Vagina (tissue), 2 donors: ENCODE results near the gene CCDC40. TPM values are rescaled to one million over a fixed set of nuclear protein-coding genes. Genes with fewer than 3 reads are reported as not detected.
A peak's percentile ranks its signal among the peaks of the same experiment; 100 is the strongest.

Source experiments
- DNase-seq, 2 donors: peaks; one replicate each; pipeline ENCODE4 v3.0.0-alpha.2; 2017; ENCODE audit errors: extremely low spot score in 2 of 2
- H3K27ac ChIP-seq: fragments of 200-600 bp; sonication (generic); one replicate; pipeline ENCODE4 v1.5.1; 2019
- H3K27me3 ChIP-seq: fragments of 200-600 bp; sonication (generic); one replicate; pipeline ENCODE4 v1.5.1; 2019
- H3K36me3 ChIP-seq, 2 donors: fragments of 200-600 bp; sonication (generic); one replicate each; pipeline ENCODE4 v1.5.1; 2017 to 2019
- H3K4me1 ChIP-seq: fragments of 200-600 bp; sonication (generic); one replicate; pipeline ENCODE4 v1.5.1; 2019
- H3K4me3 ChIP-seq, 2 donors: fragments of 200-600 bp; sonication (generic); 1 replicate in 1 of 2; 2 replicates in 1 of 2; pipeline ENCODE4 v1.5.1; 2016 to 2019
- H3K9me3 ChIP-seq: fragments of 200-600 bp; sonication (generic); one replicate; pipeline ENCODE4 v1.5.1; 2019
- CTCF ChIP-seq, 3 experiments: fragments of 450-650 bp in 2 of 3; fragments of 200-600 bp in 1 of 3; sonication (generic) in 1 of 3; IDR thresholded peaks; one replicate each; pipeline ENCODE4 v1.5.1; 2017 to 2019; ENCODE audit warnings: antibody characterized with exemption in 3 of 3, mild to moderate bottlenecking in 2 of 3, moderate library complexity in 2 of 3
- POLR2A ChIP-seq, 2 donors: fragments of 450-650 bp; IDR thresholded peaks; one replicate each; pipeline ENCODE4 v1.6.1; 2017; ENCODE audit warnings: antibody characterized with exemption in 2 of 2, mild to moderate bottlenecking in 2 of 2, moderate library complexity in 2 of 2
- POLR2AphosphoS5 ChIP-seq, 2 donors: sonication (generic); formaldehyde crosslinking; IDR thresholded peaks; one replicate each; pipeline ENCODE4 v1.9.0; 2017; ENCODE audit warnings: antibody characterized with exemption in 2 of 2, mild to moderate bottlenecking in 2 of 2, low read depth in 1 of 2; ENCODE audit not compliant: insufficient read depth in 1 of 2
- intact Hi-C: fragments of 100-400 bp; cut with DNase I; formaldehyde crosslinking; loops from one replicate; pipeline ENCODE4 v1.15.1; 2023
- total RNA-seq: library from RNA; depleted of rRNA; stranded (reverse); fragments of >200 nt; gene quantifications from one replicate; pipeline ENCODE4 v1.2.3, GENCODE V29; 2016

Gene CCDC40
- total RNA-seq, 1 donor from 2014 or later: 9.3 TPM

- DNase-seq: no peak
- no peaks in the 10 kb centered on the region for H3K27me3 ChIP-seq
- H3K4me1 ChIP-seq: peaks cover 60% of the 10 kb centered on the region
- no peaks in the 10 kb centered on the region for H3K36me3 ChIP-seq
- no peak for TF ChIP-seq CTCF (IDR thresholded peaks at IDR 0.05)
- TF ChIP-seq POLR2A (IDR thresholded peaks at IDR 0.05): no peak
- TF ChIP-seq POLR2AphosphoS5 (IDR thresholded peaks at IDR 0.05; ENCODE audit: insufficient read depth in 1 of 2, low read depth in 1 of 2): no peak
- H3K4me3 ChIP-seq: no peak overlapping the region
- H3K9me3 ChIP-seq: no peaks in the 10 kb centered on the region
- peak overlapping the region; percentile 73 for H3K27ac ChIP-seq
- intact Hi-C loops: no loop called here
These were observed 47.2 kb upstream of the CCDC40 start for GRCh38 chr17:79989106-79989835.

GRCh38 chr17:79990051-79990592 lies 46.3 kb upstream of the CCDC40 start:
- H3K36me3 ChIP-seq: no peaks in the 10 kb centered on the region
- no peak overlapping the region for H3K27ac ChIP-seq
- H3K4me3 ChIP-seq: no peak overlapping the region
- TF ChIP-seq POLR2AphosphoS5 (IDR thresholded peaks at IDR 0.05; ENCODE audit: insufficient read depth in 1 of 2, low read depth in 1 of 2): no peak
- no peak for TF ChIP-seq CTCF (IDR thresholded peaks at IDR 0.05)
- no peak for TF ChIP-seq POLR2A (IDR thresholded peaks at IDR 0.05)
- no peak for DNase-seq
- intact Hi-C loops: loop anchor here (10.0 kb wide), 3 partner anchors 145 to 245 kb away; partner anchors contain the start of gene CBX8
- H3K27me3 ChIP-seq: no peaks in the 10 kb centered on the region
- H3K4me1 ChIP-seq: peaks cover 62% of the 10 kb centered on the region
- no peaks in the 10 kb centered on the region for H3K9me3 ChIP-seq

DNA sequence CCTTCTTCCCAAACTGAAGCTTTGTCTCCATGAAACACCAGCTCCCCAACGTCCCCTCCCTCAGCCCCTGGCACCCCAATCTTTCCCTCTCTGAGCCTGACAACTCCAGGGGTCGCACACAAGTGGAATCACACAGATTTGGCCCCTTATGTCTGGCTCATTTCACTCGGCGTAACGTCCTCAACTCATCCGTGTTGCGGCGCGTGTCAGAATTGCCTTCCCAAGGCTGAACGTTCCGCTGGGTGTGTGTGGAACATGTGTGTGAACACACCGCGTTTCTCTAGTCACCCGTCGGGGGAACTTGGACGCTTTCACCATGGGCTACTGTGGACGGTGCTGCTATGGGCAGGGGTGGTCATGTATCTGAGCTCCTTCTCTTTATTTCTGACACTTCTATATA lies 45.7 kb upstream of the CCDC40 start:
- H3K36me3 ChIP-seq: no peaks in the 10 kb centered on the region
- no peak for TF ChIP-seq CTCF (IDR thresholded peaks at IDR 0.05)
- TF ChIP-seq POLR2AphosphoS5 (IDR thresholded peaks at IDR 0.05; ENCODE audit: insufficient read depth in 1 of 2, low read depth in 1 of 2): no peak
- TF ChIP-seq POLR2A (IDR thresholded peaks at IDR 0.05): no peak
- H3K9me3 ChIP-seq: no peaks in the 10 kb centered on the region
- H3K27me3 ChIP-seq: no peaks in the 10 kb centered on the region
- H3K27ac ChIP-seq: peak overlapping the region; percentile 79
- no peak overlapping the region for H3K4me3 ChIP-seq
- no peak for DNase-seq
- intact Hi-C loops: loop anchor here (10.0 kb wide), 3 partner anchors 146 to 246 kb away; partner anchors contain the start of gene CBX8
- peaks cover 62% of the 10 kb centered on the region for H3K4me1 ChIP-seq

GRCh38 chr17:79991140-79991923 lies 45.1 kb upstream of the CCDC40 start:
- intact Hi-C loops: loop anchor here (10.0 kb wide), 3 partner anchors 147 to 247 kb away; partner anchors contain the start of gene CBX8
- DNase-seq: no peak

More at GRCh38 chr17:79991140-79991923, 45.1 kb upstream of the CCDC40 start:
- H3K4me1 ChIP-seq: peaks cover 61% of the 10 kb centered on the region
- H3K9me3 ChIP-seq: no peaks in the 10 kb centered on the region
- H3K36me3 ChIP-seq: no peaks in the 10 kb centered on the region
- H3K27me3 ChIP-seq: no peaks in the 10 kb centered on the region
- TF ChIP-seq POLR2AphosphoS5 (IDR thresholded peaks at IDR 0.05; ENCODE audit: insufficient read depth in 1 of 2, low read depth in 1 of 2) (no peak), CTCF (IDR thresholded peaks at IDR 0.05) (peak in 1 of 3 experiments; percentile 81)
- peak overlapping the region; percentile 36 to 56 for H3K4me3 ChIP-seq
- H3K27ac ChIP-seq: peak overlapping the region; percentile 79
